C4-2B (cell line): ENCODE results near the gene FBXW11.

ENCODE experiments used
- H3K27ac ChIP-seq: fragments of 450-650 bp; 2 replicates; pipeline ENCODE4 v1.5.1; 2017
- ZFX ChIP-seq: fragments of 450-650 bp; IDR thresholded peaks from 2 replicates; pipeline ENCODE4 v1.6.1; 2017
- TF ChIP-seq, protein P1 (sequence below): fragments of 450-650 bp; conservative IDR thresholded peaks from 2 replicates; pipeline ENCODE4 v1.5.1; 2017; ENCODE audit warnings: mild to moderate bottlenecking

The FBXW11 gene

DNA sequence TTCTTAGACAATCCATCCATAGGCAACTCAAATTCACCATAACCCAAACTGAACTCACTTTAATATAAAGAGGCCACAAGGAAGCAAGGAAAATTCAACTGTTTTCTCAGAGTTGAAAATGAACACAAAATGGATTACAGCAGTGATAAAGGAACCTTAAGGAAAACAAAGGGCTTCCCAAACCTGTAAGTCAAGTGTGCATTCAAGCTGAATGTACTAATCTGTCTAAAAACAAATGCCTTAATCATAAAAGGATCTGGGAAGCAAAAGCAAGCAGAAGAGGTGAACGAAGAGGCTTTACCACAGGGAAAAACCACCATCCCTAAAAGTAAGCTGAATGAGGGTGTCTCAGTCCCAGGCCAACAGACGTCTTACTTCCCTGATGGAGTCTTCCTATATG is 13.6 kb downstream of the FBXW11 start:
- no peak overlapping the region for H3K27ac ChIP-seq
- TF ChIP-seq ZFX: no peak
- TF ChIP-seq, protein P1, sequence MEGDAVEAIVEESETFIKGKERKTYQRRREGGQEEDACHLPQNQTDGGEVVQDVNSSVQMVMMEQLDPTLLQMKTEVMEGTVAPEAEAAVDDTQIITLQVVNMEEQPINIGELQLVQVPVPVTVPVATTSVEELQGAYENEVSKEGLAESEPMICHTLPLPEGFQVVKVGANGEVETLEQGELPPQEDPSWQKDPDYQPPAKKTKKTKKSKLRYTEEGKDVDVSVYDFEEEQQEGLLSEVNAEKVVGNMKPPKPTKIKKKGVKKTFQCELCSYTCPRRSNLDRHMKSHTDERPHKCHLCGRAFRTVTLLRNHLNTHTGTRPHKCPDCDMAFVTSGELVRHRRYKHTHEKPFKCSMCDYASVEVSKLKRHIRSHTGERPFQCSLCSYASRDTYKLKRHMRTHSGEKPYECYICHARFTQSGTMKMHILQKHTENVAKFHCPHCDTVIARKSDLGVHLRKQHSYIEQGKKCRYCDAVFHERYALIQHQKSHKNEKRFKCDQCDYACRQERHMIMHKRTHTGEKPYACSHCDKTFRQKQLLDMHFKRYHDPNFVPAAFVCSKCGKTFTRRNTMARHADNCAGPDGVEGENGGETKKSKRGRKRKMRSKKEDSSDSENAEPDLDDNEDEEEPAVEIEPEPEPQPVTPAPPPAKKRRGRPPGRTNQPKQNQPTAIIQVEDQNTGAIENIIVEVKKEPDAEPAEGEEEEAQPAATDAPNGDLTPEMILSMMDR: no peak

GRCh38 chr5:171992305-171992704 is 14.1 kb downstream of the FBXW11 start:
- no peak overlapping the region for H3K27ac ChIP-seq
- TF ChIP-seq, protein P1: no peak
- TF ChIP-seq ZFX: no peak

- TF ChIP-seq, protein P1: no peak
- TF ChIP-seq ZFX: no peak
- no peak overlapping the region for H3K27ac ChIP-seq
These were observed 15.8 kb downstream of the FBXW11 start for GRCh38 chr5:171990713-171991015.

- H3K27ac ChIP-seq: no peak overlapping the region
- TF ChIP-seq, protein P1: no peak
- no peak for TF ChIP-seq ZFX
These were observed 16.3 kb downstream of the FBXW11 start for GRCh38 chr5:171989946-171990712.

GRCh38 chr5:171989276-171989675 is 17.2 kb downstream of the FBXW11 start:
- H3K27ac ChIP-seq: no peak overlapping the region
- TF ChIP-seq, protein P1: no peak
- no peak for TF ChIP-seq ZFX

GRCh38 chr5:171986772-171987171 is 19.7 kb downstream of the FBXW11 start:
- no peak overlapping the region for H3K27ac ChIP-seq
- TF ChIP-seq ZFX: no peak
- TF ChIP-seq, protein P1: no peak

- no peak overlapping the region for H3K27ac ChIP-seq
These were observed 21.6 kb downstream of the FBXW11 start for GRCh38 chr5:171984748-171985419.

More at GRCh38 chr5:171984748-171985419, 21.6 kb downstream of the FBXW11 start:
- TF ChIP-seq ZFX: no peak
- TF ChIP-seq, protein P1: no peak
